ENCODE data around the gene NDUFA8.

Gene NDUFA8

GRCh38 chr9:122159026-122159924, at the start of gene NDUFA8, which contains the start of gene MORN5:
TSS of gene NDUFA8 (minus strand) at chr9:122159779. CDS start at chr9:122159677, 102 bp downstream.
TSS of gene MORN5 (plus strand) at chr9:122159908. CDS start at chr9:122159973, 65 bp downstream.
- DNase-seq (ENCODE audit: low spot score): peak; percentile 100

- DNase-seq (ENCODE audit: low spot score): no peak
Measured at GRCh38 chr9:122207096-122207495, 47.5 kb upstream of the NDUFA8 start.

GRCh38 chr9:122206118-122207046, 46.8 kb upstream of the NDUFA8 start:
- peak; percentile 91 for DNase-seq (ENCODE audit: low spot score)

GRCh38 chr9:122205176-122205575, 45.6 kb upstream of the NDUFA8 start:
- DNase-seq (ENCODE audit: low spot score): no peak

GRCh38 chr9:122204491-122204890, 44.9 kb upstream of the NDUFA8 start:
- DNase-seq (ENCODE audit: low spot score): no peak

GRCh38 chr9:122204055-122204454, 44.5 kb upstream of the NDUFA8 start:
- DNase-seq (ENCODE audit: low spot score): no peak

- no peak for DNase-seq (ENCODE audit: low spot score)
Measured at GRCh38 chr9:122202111-122202510, 42.5 kb upstream of the NDUFA8 start.

- DNase-seq (ENCODE audit: low spot score): peak; percentile 56
Measured at GRCh38 chr9:122201641-122202040, 42.1 kb upstream of the NDUFA8 start.

GRCh38 chr9:122200960-122201595, 41.5 kb upstream of the NDUFA8 start:
- DNase-seq (ENCODE audit: low spot score): peak; percentile 72

GRCh38 chr9:122197882-122198281, 38.3 kb upstream of the NDUFA8 start:
- no peak for DNase-seq (ENCODE audit: low spot score)

GRCh38 chr9:122197426-122197825, 37.8 kb upstream of the NDUFA8 start:
- DNase-seq (ENCODE audit: low spot score): no peak

- no peak for DNase-seq (ENCODE audit: low spot score)
Measured at GRCh38 chr9:122195875-122196274, 36.3 kb upstream of the NDUFA8 start.

- no peak for DNase-seq (ENCODE audit: low spot score)
Measured at GRCh38 chr9:122193651-122194050, 34.1 kb upstream of the NDUFA8 start.

- no peak for DNase-seq (ENCODE audit: low spot score)
Measured at GRCh38 chr9:122192914-122193525, 33.4 kb upstream of the NDUFA8 start.

GRCh38 chr9:122192261-122192875, 32.8 kb upstream of the NDUFA8 start:
- DNase-seq (ENCODE audit: low spot score): no peak

GRCh38 chr9:122191584-122191983, 32.0 kb upstream of the NDUFA8 start:
- DNase-seq (ENCODE audit: low spot score): no peak

GRCh38 chr9:122190597-122191381, 31.2 kb upstream of the NDUFA8 start:
- peak; percentile 44 for DNase-seq (ENCODE audit: low spot score)

- no peak for DNase-seq (ENCODE audit: low spot score)
Measured at GRCh38 chr9:122188369-122188768, 28.8 kb upstream of the NDUFA8 start.

GRCh38 chr9:122186777-122187470, 27.3 kb upstream of the NDUFA8 start:
- no peak for DNase-seq (ENCODE audit: low spot score)

GRCh38 chr9:122186301-122186700, 26.7 kb upstream of the NDUFA8 start:
- no peak for DNase-seq (ENCODE audit: low spot score)
